ENCODE results near the gene PEX14.

Gene PEX14

DNA sequence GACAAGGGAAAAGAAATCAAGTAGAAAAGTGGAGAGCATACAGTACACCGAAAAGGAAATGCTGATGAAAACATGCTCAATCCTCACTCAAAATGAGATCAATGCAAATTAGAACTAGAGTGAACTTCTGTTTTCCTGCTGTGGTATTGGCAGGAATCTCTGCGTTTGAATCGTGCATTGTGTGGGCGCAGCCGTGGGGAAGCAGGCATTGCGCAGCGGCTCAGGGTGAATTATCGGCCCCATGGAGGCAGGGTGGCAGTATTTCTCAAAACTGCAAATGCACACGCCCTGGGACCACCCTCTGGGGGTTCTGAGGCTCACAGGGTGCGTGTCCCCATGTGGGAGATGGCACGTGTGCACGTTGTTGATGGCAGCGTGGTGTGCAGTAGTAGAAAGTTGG lies 140.6 kb downstream of the PEX14 start:
- Mint-ChIP-seq H3K4me3 (no peak overlapping the region), H3K4me1 (no peaks in the 10 kb centered on the region), H3K27ac (no peak overlapping the region), H3K9me3 (no peaks in the 10 kb centered on the region), H3K27me3 (no peaks in the 10 kb centered on the region), H3K36me3 (no peaks in the 10 kb centered on the region)

DNA sequence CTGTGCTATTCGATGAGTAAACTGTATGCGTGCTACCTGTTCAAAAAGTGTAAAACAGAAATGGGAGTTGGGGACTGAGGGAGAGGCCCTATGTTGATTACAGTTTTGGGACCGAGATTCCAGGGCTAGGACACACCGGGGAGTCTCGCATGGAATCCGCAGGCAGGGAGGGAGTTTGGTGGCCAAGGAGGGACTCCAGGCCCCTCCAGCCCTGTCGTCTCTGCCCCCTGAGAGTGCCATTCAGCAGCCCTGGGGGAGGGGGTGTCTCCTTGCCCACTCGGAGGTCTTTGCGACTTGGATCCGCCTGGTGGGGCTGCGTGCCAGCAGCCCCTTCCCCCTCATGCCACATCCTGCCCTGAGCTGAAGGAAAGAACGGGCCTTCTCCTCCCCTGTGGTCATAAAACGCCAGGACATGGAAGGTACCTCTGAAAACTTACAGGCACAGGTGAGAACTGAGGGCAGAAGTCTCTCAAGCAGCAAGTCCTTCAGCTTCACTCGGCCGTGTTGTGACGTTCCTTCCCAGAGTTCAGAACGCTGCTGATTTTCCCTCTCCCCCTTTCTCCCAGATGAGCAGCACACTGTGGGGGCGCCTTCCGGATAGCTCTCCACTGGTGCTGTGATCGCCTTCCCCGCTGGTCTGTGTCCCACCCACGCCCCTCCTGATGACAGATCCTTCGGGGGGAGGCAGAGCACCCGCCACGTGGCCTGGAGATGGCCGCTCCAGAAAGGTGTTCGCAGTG lies 141.4 kb downstream of the PEX14 start:
- Mint-ChIP-seq H3K4me3 (no peak overlapping the region), H3K9me3 (no peaks in the 10 kb centered on the region), H3K4me1 (no peaks in the 10 kb centered on the region), H3K36me3 (no peaks in the 10 kb centered on the region), H3K27me3 (no peaks in the 10 kb centered on the region), H3K27ac (no peak overlapping the region)

DNA sequence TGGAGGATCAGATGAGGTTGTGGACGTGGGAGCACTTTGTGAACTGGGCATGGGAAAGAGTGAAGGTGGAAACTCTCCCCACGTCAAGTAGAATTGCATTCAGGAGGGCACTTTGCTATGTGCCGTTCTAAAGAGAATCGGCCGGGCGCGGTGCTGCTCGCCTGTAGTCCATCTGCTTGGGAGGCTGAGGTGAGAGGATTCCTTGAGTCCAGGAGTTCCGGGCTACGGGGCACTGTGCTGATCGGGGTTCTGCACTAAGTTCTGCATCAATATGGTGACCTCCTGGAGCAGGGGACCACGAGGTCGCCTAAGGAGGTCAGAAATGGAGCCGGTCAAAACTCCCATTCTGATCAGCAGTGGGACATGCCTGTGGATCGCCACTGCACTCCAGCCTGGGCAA lies 141.9 kb downstream of the PEX14 start:
- H3K9me3 Mint-ChIP-seq, result no peaks in the 10 kb centered on the region
- no peak overlapping the region for H3K27ac Mint-ChIP-seq
- no peaks in the 10 kb centered on the region for H3K27me3 Mint-ChIP-seq
- H3K4me3 Mint-ChIP-seq, result no peak overlapping the region
- no peaks in the 10 kb centered on the region for H3K36me3 Mint-ChIP-seq
- H3K4me1 Mint-ChIP-seq, result no peaks in the 10 kb centered on the region

DNA sequence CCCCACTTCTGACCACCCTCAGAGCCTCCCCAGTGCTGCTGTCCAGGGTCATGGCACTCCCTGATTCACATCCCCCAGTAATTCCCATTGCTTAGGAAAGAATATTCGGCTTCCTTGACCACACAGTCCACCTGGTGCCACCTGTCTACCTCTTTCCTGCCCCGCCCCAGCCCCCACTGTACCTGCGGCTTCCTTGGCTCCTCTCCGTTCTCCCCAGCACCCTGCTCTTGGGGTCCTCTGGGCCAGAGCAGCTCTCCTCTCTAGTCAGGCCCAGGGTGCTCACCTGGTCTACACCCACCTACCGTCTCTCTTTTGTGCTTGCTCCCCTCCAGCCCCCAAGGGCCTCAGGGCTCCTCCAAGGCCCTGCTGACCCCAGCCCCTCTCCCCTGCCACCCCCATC lies 142.6 kb downstream of the PEX14 start:
- H3K27me3 Mint-ChIP-seq, result no peaks in the 10 kb centered on the region
- H3K4me3 Mint-ChIP-seq, result no peak overlapping the region
- H3K36me3 Mint-ChIP-seq, result peaks cover 3% of the 10 kb centered on the region
- no peaks in the 10 kb centered on the region for H3K9me3 Mint-ChIP-seq
- no peak overlapping the region for H3K27ac Mint-ChIP-seq
- H3K4me1 Mint-ChIP-seq, result no peaks in the 10 kb centered on the region

DNA sequence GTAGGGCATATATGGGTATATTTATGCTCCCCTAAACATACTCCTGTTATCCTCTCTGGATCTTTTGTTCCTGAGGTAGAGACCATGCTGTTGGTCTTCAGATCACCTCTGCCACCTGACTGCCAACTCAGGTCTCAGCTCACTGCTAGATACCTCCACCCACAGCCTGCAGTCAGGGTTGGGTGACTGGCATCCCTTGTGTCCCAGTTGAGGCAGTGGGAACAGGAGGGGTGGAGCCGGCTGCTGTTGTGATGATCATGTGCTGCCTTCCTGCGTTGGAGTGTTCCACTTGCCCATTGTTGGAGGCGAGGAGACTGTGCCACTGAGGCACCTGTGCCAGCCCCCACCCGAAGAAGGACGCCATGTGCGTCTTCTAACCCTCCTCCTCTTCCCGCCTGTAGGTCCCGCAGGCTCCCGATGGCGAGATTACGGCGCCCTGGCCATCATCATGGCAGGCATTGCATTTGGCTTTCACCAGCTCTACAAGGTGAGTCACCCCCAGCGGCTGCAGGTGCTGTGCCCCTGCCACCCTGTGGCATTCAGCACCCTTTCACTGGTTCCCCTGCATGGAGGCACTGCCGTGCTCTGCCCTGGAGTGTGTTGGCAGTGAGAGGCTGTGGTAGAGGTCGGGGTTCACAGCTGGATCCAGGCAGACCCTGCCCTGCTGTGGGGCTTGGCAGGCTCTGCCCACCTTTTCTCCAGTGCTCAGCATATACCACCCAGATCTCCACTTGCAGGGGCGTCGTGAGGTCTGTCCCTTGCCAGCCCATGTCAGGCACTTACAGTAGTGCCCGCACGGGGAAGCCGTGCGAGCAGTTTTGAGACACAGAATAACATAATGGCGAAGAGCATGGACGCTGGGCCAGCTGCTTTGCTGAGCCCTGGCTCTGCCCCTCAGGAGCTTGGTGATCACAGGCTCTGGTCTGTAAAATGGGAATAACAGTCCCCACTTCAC lies 143.5 kb downstream of the PEX14 start:
- Mint-ChIP-seq H3K27ac (no peak overlapping the region), H3K4me3 (no peak overlapping the region), H3K9me3 (no peaks in the 10 kb centered on the region)

GRCh38 chr1:10620776-10621175 lies 146.0 kb downstream of the PEX14 start:
- Mint-ChIP-seq H3K27me3 (no peaks in the 10 kb centered on the region), H3K9me3 (no peaks in the 10 kb centered on the region), H3K27ac (no peak overlapping the region), H3K4me3 (no peak overlapping the region), H3K4me1 (no peaks in the 10 kb centered on the region), H3K36me3 (peaks cover 9% of the 10 kb centered on the region)

More for the DNA sequence above, 143.5 kb downstream of the PEX14 start:
- H3K4me1 Mint-ChIP-seq, result no peaks in the 10 kb centered on the region
- no peaks in the 10 kb centered on the region for H3K27me3 Mint-ChIP-seq
- H3K36me3 Mint-ChIP-seq, result peaks cover 4% of the 10 kb centered on the region

- Mint-ChIP-seq H3K9me3 (no peaks in the 10 kb centered on the region), H3K4me1 (no peaks in the 10 kb centered on the region), H3K27ac (no peak overlapping the region), H3K27me3 (no peaks in the 10 kb centered on the region), H3K36me3 (peaks cover 9% of the 10 kb centered on the region), H3K4me3 (no peak overlapping the region)
These were observed 147.2 kb downstream of the PEX14 start for GRCh38 chr1:10621906-10622305.

DNA sequence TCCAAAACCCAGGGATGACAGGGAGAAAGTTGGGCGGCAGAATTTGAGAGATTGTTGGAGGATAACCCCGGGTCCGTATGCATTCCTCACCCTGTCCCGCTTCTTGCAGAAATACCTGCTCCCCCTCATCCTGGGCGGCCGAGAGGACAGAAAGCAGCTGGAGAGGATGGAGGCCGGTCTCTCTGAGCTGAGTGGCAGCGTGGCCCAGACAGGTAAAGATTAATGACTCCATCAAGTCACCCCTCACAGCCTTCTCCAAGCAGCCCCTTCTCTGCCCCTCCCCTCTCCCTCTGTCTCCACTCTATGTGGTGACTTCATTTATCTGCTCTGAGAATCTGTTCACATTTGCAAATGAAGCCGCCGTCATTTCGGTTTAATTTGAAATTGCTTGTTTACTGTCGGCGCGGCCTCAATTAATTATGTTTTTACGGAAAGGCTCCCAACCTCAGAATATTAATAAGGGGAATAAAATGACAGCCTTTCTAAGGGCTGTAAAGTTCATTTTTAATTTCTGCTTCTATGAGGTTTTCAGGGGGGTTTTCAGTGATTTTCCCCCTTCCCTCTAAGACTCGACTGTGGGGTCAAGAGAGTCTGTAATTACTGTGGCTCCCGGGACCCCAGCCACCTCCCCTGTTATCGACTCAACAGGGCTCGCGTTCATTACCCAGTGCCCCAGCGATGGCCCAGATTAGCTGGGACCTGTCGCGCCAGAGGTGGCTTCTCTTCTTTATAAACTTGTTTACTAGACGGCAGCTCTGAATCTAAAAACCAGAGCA lies 148.3 kb downstream of the PEX14 start:
- Mint-ChIP-seq H3K27ac (no peak overlapping the region), H3K27me3 (no peaks in the 10 kb centered on the region), H3K36me3 (peaks cover 9% of the 10 kb centered on the region), H3K9me3 (no peaks in the 10 kb centered on the region), H3K4me3 (no peak overlapping the region), H3K4me1 (no peaks in the 10 kb centered on the region)

DNA sequence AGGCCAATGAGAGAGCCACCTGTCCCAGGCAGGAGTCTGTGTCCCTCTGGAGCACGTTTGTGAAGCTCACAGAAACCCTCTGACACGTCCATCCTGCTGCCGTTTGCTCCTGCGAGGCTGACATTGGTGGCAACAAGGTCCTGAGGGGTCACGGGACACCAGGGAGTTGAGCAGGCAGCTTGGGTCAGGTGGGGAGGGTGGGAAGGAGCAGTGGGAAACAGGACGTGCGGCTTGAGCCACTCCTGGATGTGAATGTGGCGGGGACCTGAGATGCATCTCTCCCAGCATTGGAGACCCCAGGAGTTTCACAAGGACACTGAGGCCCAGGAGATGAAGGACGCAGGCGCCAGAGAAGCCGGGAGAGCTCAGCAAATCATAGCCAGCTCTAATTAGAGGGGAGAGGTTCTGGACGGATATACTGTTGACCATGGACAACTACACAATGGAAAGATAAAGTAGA lies 149.0 kb downstream of the PEX14 start:
- Mint-ChIP-seq H3K36me3 (peaks cover 9% of the 10 kb centered on the region), H3K4me3 (no peak overlapping the region), H3K27me3 (no peaks in the 10 kb centered on the region), H3K9me3 (no peaks in the 10 kb centered on the region), H3K27ac (no peak overlapping the region), H3K4me1 (no peaks in the 10 kb centered on the region)

- Mint-ChIP-seq H3K9me3 (no peaks in the 10 kb centered on the region), H3K4me1 (no peaks in the 10 kb centered on the region), H3K4me3 (no peak overlapping the region), H3K27ac (no peak overlapping the region), H3K36me3 (peaks cover 9% of the 10 kb centered on the region), H3K27me3 (no peaks in the 10 kb centered on the region)
These were observed 149.7 kb downstream of the PEX14 start for GRCh38 chr1:10624256-10625050.

DNA sequence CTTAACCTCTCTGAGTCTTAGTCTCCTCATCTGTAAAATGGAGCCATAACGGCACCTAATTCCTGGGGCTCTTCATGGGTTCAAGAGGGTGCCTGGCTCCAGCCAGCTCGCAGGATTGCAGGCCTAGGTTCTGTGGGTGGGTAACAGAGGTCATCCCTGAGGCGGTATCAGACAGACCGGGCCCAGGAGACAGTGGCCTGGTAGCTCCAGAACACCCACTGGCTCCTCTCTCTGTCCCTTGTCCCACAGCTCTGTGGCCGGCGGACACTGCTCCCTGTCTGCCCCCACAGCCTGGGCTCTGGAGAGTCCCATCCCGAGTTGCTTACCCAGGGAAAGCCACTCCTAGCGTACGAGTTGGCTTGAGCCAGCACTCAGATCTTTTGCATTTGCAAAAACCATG lies 150.3 kb downstream of the PEX14 start:
- Mint-ChIP-seq H3K27me3 (no peaks in the 10 kb centered on the region), H3K4me3 (no peak overlapping the region), H3K4me1 (no peaks in the 10 kb centered on the region), H3K36me3 (peaks cover 9% of the 10 kb centered on the region), H3K9me3 (no peaks in the 10 kb centered on the region), H3K27ac (no peak overlapping the region)

- no peaks in the 10 kb centered on the region for H3K4me1 Mint-ChIP-seq
- H3K4me3 Mint-ChIP-seq, result no peak overlapping the region
- no peaks in the 10 kb centered on the region for H3K27me3 Mint-ChIP-seq
- no peaks in the 10 kb centered on the region for H3K9me3 Mint-ChIP-seq
- H3K36me3 Mint-ChIP-seq, result peaks cover 11% of the 10 kb centered on the region
- no peak overlapping the region for H3K27ac Mint-ChIP-seq
These were observed 150.8 kb downstream of the PEX14 start for GRCh38 chr1:10625554-10625953.

GRCh38 chr1:10626131-10626731 lies 151.5 kb downstream of the PEX14 start:
- no peaks in the 10 kb centered on the region for H3K27me3 Mint-ChIP-seq
- no peak overlapping the region for H3K4me3 Mint-ChIP-seq
- no peaks in the 10 kb centered on the region for H3K4me1 Mint-ChIP-seq
- no peak overlapping the region for H3K27ac Mint-ChIP-seq
- no peaks in the 10 kb centered on the region for H3K9me3 Mint-ChIP-seq
- peaks cover 11% of the 10 kb centered on the region for H3K36me3 Mint-ChIP-seq

GRCh38 chr1:10626791-10627410 lies 152.2 kb downstream of the PEX14 start:
- Mint-ChIP-seq H3K9me3 (no peaks in the 10 kb centered on the region), H3K27me3 (no peaks in the 10 kb centered on the region), H3K4me1 (no peaks in the 10 kb centered on the region), H3K36me3 (peaks cover 11% of the 10 kb centered on the region), H3K4me3 (no peak overlapping the region), H3K27ac (no peak overlapping the region)

All from activated naive CD4-positive, alpha-beta T cell treated with anti-CD3 and anti-CD28 coated beads, Interleukin-2, amount 50 U/mL, for 24 hours (primary cell).